ENCODE data around the gene VAV2.

DNA sequence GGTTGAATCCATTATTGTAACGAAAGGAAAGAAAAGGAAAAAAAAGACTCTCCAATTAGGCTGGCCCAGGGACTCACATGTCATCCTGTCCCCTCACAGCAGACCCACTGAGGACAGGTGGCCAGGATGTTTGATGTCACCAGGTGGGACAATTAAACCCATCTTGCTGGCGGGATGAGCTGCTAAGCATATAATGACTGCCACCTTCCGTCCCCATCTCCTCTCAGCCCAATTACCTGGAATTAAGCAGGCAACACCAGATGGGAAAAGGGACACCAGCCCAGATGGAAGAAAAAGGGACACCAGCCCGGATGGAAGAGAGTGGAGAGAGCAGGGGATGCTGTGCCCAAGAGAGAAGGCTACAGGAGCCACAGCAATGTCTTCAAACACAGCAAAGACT is 137.4 kb downstream of the VAV2 start:
- TF ChIP-seq, protein P1, sequence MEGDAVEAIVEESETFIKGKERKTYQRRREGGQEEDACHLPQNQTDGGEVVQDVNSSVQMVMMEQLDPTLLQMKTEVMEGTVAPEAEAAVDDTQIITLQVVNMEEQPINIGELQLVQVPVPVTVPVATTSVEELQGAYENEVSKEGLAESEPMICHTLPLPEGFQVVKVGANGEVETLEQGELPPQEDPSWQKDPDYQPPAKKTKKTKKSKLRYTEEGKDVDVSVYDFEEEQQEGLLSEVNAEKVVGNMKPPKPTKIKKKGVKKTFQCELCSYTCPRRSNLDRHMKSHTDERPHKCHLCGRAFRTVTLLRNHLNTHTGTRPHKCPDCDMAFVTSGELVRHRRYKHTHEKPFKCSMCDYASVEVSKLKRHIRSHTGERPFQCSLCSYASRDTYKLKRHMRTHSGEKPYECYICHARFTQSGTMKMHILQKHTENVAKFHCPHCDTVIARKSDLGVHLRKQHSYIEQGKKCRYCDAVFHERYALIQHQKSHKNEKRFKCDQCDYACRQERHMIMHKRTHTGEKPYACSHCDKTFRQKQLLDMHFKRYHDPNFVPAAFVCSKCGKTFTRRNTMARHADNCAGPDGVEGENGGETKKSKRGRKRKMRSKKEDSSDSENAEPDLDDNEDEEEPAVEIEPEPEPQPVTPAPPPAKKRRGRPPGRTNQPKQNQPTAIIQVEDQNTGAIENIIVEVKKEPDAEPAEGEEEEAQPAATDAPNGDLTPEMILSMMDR (conservative IDR thresholded peaks at IDR 0.05; ENCODE audit: low read depth, low read length), result no peak
- no peak for TF ChIP-seq EZH2 (IDR thresholded peaks at IDR 0.05; ENCODE audit: low read length, unreplicated experiment)
- no peak for TF ChIP-seq EZH2phosphoT487 (IDR thresholded peaks at IDR 0.05; ENCODE audit: borderline replicate concordance, low read length)
